ENCODE measurements around the gene NUP210L. TPM values are rescaled to one million over a fixed set of nuclear protein-coding genes. Genes with fewer than 3 reads are reported as not detected.
A peak's percentile ranks its signal among the peaks of the same experiment; 100 is the strongest.

The NUP210L gene
- total and polyA plus RNA-seq, 9 of the 15 experiments (the other 6 are each of a cell fraction or from before 2014, with no cell fraction given) = 0.01 to 0.04 TPM; not detected in 7

- TF ChIP-seq ZBTB49 (CRISPR knock-in tag; IDR thresholded peaks at IDR 0.05; ENCODE audit: borderline replicate concordance) (0 out of 2 replicates have a peak, but pooled peaks have one; percentile 8), SMAD3 (CRISPR knock-in tag; conservative IDR thresholded peaks at IDR 0.05) (no peak), LCOR (CRISPR knock-in tag; IDR thresholded peaks at IDR 0.05) (0 out of 2 replicates have a peak, but pooled peaks have one; percentile 52), NFE2 (IDR thresholded peaks at IDR 0.05; ENCODE audit: low read depth) (peak; percentile 34; the same call in 1 of the 2 replicates), ZEB2 (IDR thresholded peaks at IDR 0.05) (no peak), MYC (IDR thresholded peaks at IDR 0.05; ENCODE audit: low read depth, low read length) (peak; percentile 17; the same call in 1 of the 2 replicates), MYC (CRISPR knock-in tag; IDR thresholded peaks at IDR 0.05; ENCODE audit: borderline replicate concordance, low read depth) (no peak; the same call in 1 of the 2 replicates), BCOR (IDR thresholded peaks at IDR 0.05) (no peak), ZNF23 (CRISPR knock-in tag; IDR thresholded peaks at IDR 0.05) (no peak), BRF1 (IDR thresholded peaks at IDR 0.05; ENCODE audit: borderline replicate concordance, extremely low read depth, insufficient read length) (no peak), FOXA1 (IDR thresholded peaks at IDR 0.05; ENCODE audit: borderline replicate concordance) (no peak), NRF1 (conservative IDR thresholded peaks at IDR 0.05 in 1 of 2, IDR thresholded peaks at IDR 0.05 in 1 of 2) (0 out of 4 replicates have a peak, but pooled peaks of 1 of the 2 experiments have one; percentile 10), THRB (CRISPR knock-in tag; conservative IDR thresholded peaks at IDR 0.05) (peak; percentile 69; the same call in 1 of the 2 replicates), NBN (IDR thresholded peaks at IDR 0.05; ENCODE audit: low read depth) (no peak; the same call in 1 of the 2 replicates), ID3 (CRISPR knock-in tag; IDR thresholded peaks at IDR 0.05) (no peak), ID3 (tag; IDR thresholded peaks at IDR 0.05) (peak; percentile 96), ZNF316 (IDR thresholded peaks at IDR 0.05) (peak; percentile 69), ZBTB5 (IDR thresholded peaks at IDR 0.05) (no peak), MLX (CRISPR knock-in tag; conservative IDR thresholded peaks at IDR 0.05) (no peak)
These were observed 27.6 kb upstream of the NUP210L start (continued) for GRCh38 chr1:154182344-154183045.

All from K562 (cell line).